ENCODE results near the gene SLC35E2B. TPM values are rescaled to one million over a fixed set of nuclear protein-coding genes. Genes with fewer than 3 reads are reported as not detected.

SLC35E2B gene
- total RNA-seq, 1 experiment from 2014 or later = 41.7 TPM

DNA sequence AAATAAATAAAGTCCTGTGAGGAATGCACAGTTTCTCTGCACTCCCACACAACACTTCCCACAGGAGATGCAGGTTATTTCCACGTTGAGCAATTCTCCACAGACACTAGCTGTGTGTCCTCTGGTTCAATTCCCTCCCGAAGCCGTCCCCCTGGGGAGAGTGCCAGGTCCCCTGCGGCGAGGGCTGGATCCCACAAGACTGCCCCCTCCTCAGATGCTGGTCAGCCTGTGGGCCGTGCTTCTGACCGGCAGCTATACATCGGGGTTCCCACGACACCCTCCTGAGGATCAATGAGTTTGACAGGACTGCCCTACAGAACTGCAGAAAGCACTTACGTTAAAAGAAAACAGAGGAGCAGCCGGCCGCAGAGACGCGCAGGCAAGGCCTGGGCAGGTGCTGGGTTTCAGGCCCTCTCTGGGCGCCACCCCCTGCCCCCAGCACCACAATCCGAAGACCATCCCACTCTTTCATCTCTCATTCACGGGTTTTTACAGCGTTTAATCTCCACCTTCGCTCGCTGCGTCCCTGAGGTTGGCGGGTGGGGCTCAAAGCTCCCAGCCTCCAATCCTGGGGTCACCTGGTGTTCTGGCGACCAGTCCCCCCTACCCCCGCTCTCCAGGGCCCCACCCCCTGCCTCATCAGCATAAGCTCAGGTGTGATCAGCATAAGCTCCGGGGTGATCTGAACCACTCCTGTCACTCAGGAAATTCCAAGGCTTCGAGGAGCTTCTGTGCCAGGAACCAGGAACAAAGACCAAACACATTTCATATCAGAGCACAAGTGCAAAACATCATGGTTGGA, 9.3 kb downstream of the SLC35E2B start:
- peaks cover 4% of the 10 kb centered on the region for H3K79me1 ChIP-seq (ENCODE audit: insufficient read depth, low read depth, low read length, poor library complexity, severe bottlenecking)
- H3K4ac ChIP-seq (ENCODE audit: low read depth, low read length) = no peak overlapping the region
- H3K9ac ChIP-seq (ENCODE audit: extremely low read depth, insufficient read length, low read length) = no peak overlapping the region
- no peaks in the 10 kb centered on the region for H4K20me1 ChIP-seq (ENCODE audit: control insufficient read depth, insufficient read depth, insufficient read length)
- H3T11ph ChIP-seq (ENCODE audit: low read length) = no peak overlapping the region
- no peak overlapping the region for H2BK15ac ChIP-seq (ENCODE audit: low read depth, low read length)
- no peaks in the 10 kb centered on the region for H3K23me2 ChIP-seq (ENCODE audit: insufficient read length, low read depth, low read length, poor library complexity, severe bottlenecking)
- DNase-seq = peak; percentile 66
- no peak overlapping the region for H4K91ac ChIP-seq (ENCODE audit: insufficient read length, low read depth, low read length)
- H3K9me3 Mint-ChIP-seq = no peaks in the 10 kb centered on the region
- no peaks in the 10 kb centered on the region for H3K27me3 ChIP-seq (ENCODE audit: insufficient read depth, low read length)
- no peak overlapping the region for H2BK120ac ChIP-seq (ENCODE audit: low read depth, low read length, poor library complexity, severe bottlenecking)
- no peaks in the 10 kb centered on the region for H3K9me3 ChIP-seq (ENCODE audit: control insufficient read depth, low read depth, low read length)
- no peak overlapping the region for H3K56ac ChIP-seq (ENCODE audit: insufficient read length, low read depth, low read length)
- no peak overlapping the region for H3K27ac ChIP-seq (ENCODE audit: insufficient read length, low read depth, low read length)
- no peak overlapping the region for H3K4me2 ChIP-seq (ENCODE audit: insufficient read depth, insufficient read length, low read length)
- H3K4me3 Mint-ChIP-seq = peak overlapping the region; percentile 9 to 49; a peak in 3 of 5 replicates
- H2AFZ ChIP-seq (ENCODE audit: low read length) = no peak overlapping the region
- H4K8ac ChIP-seq (replicated peaks; ENCODE audit: insufficient read length, low read depth, low read length) = no peak overlapping the region
- peaks cover 5% of the 10 kb centered on the region; the same call in 1 of the 2 replicates for H3K4me1 ChIP-seq (ENCODE audit: insufficient read depth, low read length)
- no peaks in the 10 kb centered on the region for H3K27me3 Mint-ChIP-seq (ENCODE audit: low read depth)
- H4K5ac ChIP-seq (ENCODE audit: insufficient read length, low read depth, low read length) = no peak overlapping the region
- H2BK12ac ChIP-seq (ENCODE audit: insufficient read length, low read depth, low read length) = no peak overlapping the region
- H3K18ac ChIP-seq (ENCODE audit: insufficient read length, low read depth, low read length) = no peak overlapping the region
- no peak overlapping the region for H3K23ac ChIP-seq (ENCODE audit: insufficient read length, low read depth, low read length)
- H3K14ac ChIP-seq (ENCODE audit: insufficient read depth, low read length) = no peak overlapping the region
- H3K27ac Mint-ChIP-seq = peak overlapping the region; percentile 94 to 96 (median 95)
- peaks cover 32 to 38% of the 10 kb centered on the region in 2 experiments for H3K4me1 Mint-ChIP-seq
- no peak overlapping the region for H2AK5ac ChIP-seq (ENCODE audit: insufficient read length, low read length)
- peaks cover 2 to 7% (median 5%) of the 10 kb centered on the region in 3 experiments; a peak in 5 of 7 replicates for H3K36me3 Mint-ChIP-seq (ENCODE audit: insufficient read depth in 1 of 3, low read depth in 3 of 3)
- H2BK20ac ChIP-seq (ENCODE audit: low read depth, low read length, poor library complexity, severe bottlenecking) = no peak overlapping the region
- WGBS (ENCODE audit: extremely low coverage, insufficient read length, low lambda C conversion rate) = no CpG with 5 or more reads among the region's 26 CpGs
- no peak overlapping the region for H2BK5ac ChIP-seq (ENCODE audit: insufficient read length, low read length)
- TF ChIP-seq, protein P1, sequence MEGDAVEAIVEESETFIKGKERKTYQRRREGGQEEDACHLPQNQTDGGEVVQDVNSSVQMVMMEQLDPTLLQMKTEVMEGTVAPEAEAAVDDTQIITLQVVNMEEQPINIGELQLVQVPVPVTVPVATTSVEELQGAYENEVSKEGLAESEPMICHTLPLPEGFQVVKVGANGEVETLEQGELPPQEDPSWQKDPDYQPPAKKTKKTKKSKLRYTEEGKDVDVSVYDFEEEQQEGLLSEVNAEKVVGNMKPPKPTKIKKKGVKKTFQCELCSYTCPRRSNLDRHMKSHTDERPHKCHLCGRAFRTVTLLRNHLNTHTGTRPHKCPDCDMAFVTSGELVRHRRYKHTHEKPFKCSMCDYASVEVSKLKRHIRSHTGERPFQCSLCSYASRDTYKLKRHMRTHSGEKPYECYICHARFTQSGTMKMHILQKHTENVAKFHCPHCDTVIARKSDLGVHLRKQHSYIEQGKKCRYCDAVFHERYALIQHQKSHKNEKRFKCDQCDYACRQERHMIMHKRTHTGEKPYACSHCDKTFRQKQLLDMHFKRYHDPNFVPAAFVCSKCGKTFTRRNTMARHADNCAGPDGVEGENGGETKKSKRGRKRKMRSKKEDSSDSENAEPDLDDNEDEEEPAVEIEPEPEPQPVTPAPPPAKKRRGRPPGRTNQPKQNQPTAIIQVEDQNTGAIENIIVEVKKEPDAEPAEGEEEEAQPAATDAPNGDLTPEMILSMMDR (conservative IDR thresholded peaks at IDR 0.05) = no peak
- peaks cover 4% of the 10 kb centered on the region; the same call in 1 of the 2 replicates for H3K79me2 ChIP-seq (ENCODE audit: insufficient read depth, low read length)
